GM18867 (cell line): ENCODE results near the gene ZFHX3.

Source experiments
- ATAC-seq: cut with Tn5 transposase; IDR thresholded peaks from one replicate; pipeline ENCODE4 v1.9.1; 2021; ENCODE audit warnings: mild to moderate bottlenecking, moderate library complexity; ENCODE audit not compliant: unreplicated experiment

The ZFHX3 gene

DNA sequence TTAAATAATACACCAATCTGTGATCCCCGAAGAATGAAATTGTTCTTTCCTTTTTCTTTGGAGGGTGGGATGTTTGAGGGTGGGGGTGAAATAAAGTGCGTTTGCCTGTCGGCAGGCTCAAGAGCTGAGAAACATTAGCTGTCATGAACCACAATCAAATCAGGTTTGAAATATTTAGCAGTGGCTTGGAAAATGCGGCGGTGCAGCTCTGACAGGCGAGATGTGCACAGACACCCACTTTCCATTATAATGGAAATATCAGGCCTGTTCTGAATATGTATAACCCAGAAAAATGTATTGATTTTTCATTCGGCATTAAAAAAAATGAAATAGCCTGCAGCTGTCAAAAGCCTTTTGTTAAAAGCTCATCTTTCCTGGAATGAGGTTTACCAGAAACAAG lies 212.8 kb downstream of the ZFHX3 start:
- ATAC-seq, result no peak

DNA sequence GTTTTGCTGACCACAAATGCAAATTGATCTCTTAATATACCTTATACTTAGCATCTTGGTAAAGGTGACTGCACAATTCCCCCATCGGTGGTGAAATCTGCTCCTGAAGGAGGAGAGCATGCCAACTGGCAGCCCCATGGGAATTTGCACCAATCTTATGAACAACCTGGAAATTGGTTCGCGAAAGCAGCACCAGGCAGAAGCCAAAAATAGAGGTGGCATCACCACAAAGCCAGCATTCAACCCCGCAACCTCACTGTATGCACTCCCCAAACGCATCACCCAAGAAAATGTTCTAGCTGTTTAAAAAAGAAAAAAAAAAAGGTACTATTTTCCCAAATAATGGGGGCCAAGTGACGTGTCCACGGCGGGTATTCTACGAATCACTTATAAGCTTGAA lies 213.4 kb downstream of the ZFHX3 start:
- no peak for ATAC-seq

DNA sequence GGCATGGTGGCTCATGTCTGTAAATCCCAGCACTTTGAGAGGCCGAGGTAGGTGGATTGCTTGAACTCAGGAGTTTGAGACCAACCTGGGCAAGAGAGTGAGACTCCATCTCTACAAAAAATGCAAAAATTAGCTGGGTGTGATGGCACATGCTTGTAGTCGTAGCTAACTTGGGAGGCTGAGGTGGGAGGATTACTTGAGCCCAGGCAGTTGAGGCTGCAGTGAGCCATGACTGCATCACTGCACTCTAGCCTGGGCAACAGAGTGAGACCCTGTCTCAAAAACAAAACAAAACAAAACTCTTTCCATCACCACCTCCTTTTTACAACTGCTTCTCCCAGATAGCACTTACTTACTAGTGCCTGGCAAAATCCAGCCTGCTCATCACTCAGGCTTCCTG lies 214.0 kb downstream of the ZFHX3 start:
- ATAC-seq, result no peak

DNA sequence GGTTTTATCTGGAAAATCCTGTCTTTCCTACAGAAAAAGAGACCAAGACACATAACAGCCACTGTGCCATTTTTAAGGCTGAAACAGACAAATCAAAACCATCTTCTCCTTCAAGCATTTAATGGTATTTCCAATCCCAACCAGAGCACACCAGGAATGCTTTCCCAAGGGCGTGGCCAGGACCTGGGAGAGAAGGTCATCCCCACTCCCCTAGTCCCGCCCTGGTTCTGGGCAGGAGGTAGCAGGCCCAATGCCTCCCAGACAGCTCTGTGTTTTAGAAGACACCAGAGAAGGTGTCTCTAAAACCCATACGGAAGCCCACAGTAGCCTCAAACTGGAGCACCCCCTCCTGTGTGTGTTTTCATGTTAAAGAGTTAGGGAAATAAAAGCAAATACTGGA lies 214.4 kb downstream of the ZFHX3 start:
- no peak for ATAC-seq

DNA sequence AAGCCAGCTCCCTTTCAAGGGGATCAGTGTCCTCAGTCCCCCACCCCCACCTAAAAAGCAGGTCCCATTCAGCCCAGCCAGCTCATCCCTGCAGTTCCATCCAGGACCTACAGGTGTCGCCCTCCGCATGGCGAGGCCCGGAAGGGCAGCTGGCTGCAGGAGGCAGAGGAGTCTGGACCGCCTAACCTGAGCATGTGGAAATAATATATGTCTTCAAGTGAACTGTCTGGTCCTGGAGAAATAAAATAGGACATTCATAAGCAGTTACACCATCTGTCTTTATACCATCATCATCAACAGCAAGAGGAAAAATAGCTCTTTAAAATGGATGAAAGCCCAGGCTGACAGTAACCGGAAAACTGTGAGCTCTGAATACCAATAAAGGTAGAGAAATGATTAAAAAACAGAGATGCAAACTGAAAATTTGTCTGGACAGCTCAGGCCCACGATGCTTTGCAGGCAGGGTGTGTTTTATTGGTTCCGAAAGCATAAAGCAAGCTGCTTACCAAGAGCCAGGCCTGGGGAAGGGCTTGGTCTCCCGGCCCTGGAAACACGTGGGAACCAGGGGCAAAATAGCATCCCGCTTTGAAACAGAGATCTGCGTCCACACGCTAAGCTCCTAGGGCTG lies 215.2 kb downstream of the ZFHX3 start:
- peak; percentile 67 for ATAC-seq

DNA sequence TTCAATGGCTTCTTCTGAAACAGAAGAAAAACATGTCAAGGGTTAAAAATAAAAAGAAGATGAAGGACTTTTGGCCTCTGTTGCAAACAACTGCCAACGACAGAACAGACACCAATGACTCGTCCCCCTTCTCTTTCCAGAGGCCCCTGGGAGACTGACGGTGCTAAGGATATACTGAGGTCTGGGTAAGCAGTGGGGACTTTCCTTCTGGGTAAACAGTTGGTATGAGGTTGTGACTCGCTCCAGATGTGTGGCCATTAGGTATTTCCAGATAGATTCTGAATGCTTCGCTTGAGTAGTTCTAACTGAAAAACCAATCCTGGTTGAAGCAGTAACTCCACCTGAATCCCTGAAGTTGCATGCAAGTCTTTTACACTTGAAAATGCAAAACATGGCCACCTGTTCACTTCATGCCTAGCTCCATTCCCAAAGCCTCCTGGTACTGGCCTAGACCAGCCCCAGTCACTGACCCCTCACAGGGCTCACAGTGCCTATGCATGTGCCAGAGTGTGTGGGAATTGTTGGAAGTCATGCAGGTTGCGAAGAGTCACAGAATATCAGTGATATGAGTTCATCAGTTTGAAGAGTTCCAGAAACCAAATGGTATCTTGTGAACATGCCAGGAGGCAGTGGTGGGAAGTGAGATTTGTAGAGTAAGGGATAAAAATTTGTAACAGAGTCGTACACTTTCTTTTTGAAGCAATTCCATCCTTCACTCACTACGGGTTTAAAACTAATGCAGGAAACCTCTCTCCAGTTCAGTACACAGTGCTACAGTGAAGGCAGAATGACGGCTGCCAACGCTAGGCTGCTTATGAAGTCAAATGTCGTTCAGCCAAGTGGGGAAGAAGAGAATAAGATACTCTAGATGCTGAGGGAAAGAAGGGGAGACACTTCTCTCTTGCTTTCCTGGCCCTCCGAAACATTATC lies 217.8 kb downstream of the ZFHX3 start:
- no peak for ATAC-seq

DNA sequence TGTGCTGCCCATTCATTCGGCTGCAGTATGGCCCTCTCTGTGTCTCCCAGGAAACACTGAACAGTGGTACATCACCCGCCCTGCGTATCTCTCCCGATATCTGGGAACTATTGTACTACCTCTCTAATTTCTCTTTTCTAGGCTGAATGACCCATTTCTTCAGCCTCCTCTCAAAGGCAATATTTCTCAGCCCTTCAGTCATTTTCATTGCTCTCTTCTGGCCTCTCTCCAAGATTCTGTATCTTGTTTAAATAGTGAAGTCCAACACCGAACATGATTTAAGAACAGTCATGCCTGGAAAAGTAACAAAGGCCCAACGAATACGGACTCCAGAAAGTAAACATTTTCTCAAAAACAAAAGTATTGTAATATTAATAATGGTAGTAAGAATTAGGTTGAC lies 220.1 kb downstream of the ZFHX3 start:
- ATAC-seq, result no peak

DNA sequence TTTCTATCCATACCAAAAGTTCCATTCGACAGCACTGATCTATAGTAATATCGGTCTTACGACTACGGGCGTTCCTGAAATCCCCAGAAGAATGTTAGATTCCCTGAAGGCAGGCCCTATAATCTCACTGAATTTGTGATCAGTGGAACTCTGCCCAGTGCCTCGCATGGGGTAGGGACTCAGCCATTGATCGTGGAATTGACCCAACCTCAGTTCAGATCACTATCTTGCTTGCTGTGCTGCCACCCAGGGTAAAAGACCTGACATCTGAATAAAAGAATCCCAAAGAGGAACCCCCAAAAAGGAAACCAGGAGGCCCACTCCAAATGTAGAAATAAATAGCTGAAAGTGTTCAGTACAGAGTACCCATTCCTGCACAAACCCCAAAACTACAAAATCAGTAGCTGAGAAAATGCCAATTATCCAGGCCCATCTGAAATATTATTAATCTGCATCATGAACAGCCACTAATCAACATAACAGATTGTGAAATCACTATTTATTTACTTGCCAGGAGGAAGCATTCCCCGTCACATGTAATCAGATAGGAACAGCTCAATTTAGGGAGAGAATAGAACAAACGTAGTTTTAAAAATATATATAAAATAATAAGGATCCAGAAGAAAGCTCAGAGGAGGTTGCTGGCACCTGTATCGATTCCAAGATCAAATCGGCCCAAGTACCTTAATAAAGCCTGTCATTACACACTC lies 221.9 kb downstream of the ZFHX3 start:
- ATAC-seq, result no peak

DNA sequence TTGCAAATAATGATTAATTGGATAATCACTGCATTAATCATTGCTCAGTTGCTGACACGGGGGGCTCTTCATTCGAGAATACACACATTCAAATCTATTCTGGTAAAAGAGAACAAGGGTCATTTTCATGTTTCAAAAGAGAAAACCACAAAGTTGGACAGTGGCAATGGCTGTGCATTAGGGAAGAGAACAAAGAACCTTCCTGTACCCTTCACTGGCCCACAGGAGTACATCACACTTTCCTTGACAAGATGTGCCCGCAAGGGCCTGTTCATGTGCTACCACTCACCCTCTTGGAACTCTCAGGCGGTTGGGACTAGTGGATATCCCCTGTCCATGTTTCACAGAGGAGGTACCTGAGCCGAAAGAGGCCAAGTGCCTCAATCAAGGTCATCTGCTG lies 223.2 kb downstream of the ZFHX3 start:
- ATAC-seq, result no peak

DNA sequence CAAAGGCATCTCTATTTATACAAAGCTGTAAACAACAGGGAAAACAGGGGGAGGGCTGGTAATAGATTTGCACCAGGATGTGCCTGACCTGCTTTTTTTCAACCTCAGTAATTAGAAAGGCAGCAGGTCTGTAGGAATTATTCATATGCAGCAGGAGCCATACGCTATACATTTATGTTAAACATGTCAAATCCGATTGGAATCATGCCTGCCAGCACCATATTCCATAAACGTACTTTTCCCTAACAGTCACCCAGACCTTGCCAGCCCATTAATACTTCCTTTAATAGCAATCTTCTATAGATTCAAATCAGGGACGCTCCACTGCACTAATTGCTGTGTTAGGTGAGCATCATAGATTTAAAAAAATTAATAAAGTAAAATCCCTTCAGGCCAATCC lies 223.9 kb downstream of the ZFHX3 start:
- ATAC-seq, result no peak

DNA sequence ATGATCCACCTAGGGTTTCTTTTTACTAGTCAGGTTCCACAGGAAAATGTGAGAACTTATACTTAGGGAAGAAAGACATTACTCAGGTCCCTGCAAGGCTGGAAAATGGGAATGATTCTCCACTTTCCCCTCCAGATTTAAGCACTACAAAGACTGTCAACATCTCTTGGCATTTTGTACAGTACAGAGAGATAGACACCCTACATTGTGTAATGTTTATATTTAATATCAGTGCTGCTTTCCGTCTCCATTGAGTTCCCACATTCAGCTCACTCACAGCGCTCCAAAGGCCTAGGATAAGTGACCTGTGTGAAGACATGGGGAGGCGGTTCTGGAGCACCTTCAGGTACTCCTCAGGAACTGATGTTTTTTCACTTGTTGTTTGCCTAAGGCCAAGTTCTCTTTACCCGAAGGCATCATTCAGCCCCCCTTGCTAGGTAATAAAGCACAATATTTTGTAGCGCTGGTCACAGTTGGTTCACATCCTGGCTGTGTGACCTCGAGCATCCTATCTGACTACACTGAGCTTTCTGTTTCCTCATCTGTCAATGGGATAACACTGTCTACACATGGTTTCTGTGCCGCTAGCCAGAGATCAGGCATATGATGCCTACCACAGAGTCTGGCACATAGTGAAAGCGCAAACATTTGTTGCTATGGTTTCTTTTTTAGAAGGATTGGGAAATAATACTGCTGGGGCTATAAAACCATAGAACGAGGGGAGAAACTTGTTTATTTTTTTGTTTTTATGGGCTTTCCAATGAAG lies 226.6 kb downstream of the ZFHX3 start:
- no peak for ATAC-seq

DNA sequence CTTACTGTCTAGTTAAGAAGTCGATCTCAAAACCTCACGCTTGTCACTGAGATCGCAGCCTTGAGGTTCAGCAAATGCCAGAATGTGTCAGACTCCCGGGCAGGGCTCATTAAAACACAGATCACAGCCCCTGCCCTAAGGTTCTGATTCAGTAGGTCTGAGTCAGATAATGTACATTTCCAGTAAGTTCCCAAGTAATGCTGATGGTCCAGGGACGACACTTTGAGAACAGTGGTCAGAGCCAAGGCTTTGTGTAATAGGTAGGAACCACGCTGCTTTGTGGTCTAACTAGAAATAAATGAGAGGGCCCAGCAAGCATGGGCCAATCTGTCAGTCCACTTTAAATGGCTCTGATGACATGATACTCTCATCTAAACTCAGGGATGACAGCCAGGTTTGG lies 228.6 kb downstream of the ZFHX3 start:
- ATAC-seq, result no peak

DNA sequence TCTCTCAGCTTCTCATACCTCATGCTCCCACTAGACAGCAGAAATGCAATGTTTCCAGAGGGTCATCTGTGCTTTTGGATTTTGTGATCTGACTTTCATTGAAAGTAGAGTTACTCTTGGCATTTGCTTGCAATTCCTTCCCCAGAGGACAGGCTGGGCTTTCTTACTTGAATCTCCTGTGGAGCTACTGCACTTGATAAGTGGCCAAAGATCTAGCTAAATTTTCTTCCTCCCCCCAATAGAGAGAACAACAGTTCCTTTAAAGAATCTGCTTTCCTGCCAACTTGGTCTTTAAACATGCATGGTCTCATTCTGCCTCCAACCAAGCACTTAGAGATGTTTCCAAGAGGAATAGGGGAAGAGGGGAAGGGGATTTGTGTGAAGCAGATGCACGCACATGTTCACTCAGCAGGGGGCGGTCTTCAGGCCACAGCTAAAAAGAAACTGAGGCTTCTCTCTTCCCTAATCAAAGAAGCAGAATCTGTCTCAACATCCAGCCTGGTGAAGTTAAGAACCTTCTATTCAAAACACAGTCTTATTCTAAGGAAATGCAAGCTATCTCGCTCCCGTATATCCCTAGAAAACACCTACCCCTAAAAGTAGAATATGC lies 229.6 kb downstream of the ZFHX3 start:
- ATAC-seq, result no peak

DNA sequence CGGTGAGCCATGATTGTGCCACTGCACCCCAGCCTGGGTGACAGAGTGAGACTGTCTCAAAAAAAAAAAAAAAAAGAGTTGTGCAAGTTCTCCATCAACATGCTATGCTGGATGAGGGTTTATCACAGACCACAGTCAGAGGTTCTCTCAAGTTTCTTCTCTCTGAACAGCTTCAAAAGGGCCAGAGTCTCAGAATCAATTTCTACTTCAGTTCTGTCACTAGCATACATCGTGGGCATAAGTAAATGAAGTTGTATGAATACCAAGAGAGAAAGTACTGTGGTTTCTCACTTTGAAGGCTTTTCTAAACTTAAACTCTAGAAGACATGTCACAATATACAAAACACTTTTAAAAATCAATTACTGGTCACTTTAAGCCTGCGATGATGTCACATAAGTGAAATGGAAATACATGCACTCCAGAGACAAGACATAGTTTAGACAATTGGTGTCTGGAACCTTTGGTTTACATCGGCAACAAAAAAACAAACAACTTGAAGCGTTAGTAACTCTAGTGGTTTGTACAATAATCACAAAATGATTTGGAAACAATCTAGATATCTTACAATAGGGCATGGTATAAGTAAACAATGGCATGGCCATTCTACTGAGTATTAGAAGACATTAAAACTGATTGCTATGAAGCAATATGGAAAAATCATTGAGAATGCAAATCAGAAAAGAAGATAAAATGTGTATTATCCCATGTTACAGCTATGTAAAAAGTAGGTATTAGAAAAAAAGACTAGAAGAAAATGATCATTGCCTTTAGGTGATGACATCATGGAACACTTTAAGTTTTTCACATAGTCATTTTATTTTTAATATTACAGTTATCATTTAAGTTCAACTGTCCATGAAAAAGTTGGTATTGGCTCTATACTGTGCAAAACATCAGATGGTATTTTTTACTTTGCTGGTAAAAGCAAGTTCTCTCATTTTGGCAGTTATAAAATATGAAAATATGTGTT lies 232.3 kb downstream of the ZFHX3 start:
- peak; percentile 95 for ATAC-seq

DNA sequence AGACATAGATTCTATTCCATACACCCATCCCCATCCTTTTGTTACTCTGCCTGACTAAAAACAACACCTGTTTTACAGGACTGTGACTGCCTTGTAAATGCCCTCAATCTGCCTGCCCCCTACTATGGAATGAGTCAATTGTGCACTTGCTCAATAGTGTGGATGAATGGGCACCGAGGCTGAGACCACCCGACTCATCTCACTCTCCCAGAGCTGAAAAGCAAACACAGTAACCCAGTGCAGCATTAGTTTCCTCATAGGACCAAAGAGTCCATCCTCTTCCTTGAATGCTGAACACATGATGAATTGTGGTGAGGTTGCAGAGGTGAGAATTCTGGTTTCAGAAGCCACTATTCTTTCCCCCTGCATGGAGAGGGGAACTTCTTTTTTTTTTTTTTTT lies 233.7 kb downstream of the ZFHX3 start:
- no peak for ATAC-seq

DNA sequence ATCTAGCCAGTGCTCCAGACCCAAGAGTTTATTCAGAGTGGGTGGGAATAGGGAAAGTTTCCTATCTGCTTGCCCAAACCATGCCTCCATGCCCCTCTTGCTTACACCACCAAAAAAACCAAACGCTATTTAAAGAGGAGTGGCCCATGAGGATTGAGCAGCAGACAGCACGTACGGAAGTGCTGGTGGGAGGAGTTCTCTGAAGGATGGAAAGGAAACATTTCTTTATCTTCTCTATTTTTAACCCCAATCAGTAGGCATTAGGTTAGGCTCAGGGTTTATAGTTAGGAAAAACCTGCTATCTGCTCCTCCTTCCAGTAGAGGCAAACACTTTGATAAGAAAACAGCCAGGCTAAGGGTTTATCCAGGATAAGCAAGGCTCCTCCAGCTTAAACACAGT lies 235.3 kb downstream of the ZFHX3 start:
- no peak for ATAC-seq

DNA sequence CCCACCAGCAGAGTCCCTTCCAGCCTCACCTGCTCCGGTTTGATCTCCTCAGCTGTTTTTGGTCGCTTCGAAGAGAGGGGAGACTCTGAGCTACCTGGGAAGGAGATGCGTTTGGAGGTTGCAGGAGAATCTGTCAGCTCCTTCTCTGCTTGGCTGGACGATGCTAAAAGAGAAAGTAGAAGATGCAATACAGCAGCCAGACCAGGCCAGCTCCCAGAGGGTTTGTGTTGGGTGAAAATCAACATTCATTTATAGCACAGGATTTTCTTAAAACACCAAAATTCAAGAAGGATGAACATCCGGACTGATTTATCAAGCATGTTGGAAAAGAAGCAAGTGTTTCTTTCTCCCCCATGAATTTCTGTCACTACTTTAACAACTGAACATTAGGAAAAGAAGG lies 236.1 kb downstream of the ZFHX3 start:
- no peak for ATAC-seq

DNA sequence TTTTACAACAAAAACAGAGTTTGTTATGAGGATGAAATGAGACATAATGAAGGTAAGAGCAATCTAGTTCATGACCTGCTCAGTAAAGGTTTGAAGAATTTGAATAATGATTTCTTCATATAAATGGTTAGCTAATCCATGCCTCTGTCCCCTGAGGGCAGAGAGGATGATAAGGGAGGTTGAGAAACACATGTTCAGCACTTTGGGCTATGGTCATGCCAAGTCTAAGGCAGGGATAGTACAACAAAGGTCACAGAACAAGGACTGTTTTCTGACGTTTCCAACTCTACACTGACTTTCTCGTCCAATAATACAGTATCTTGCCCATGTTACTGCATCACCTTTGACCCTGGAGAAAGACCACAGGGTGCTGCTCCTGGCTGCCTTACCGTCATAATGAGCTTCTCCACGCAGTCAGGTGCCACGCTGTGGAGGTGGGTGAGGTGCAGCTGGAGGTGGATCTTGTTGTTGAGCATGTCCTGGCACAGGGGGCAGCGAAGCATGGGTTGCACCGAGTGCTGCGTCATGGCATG lies 236.7 kb downstream of the ZFHX3 start:
- no peak for ATAC-seq

DNA sequence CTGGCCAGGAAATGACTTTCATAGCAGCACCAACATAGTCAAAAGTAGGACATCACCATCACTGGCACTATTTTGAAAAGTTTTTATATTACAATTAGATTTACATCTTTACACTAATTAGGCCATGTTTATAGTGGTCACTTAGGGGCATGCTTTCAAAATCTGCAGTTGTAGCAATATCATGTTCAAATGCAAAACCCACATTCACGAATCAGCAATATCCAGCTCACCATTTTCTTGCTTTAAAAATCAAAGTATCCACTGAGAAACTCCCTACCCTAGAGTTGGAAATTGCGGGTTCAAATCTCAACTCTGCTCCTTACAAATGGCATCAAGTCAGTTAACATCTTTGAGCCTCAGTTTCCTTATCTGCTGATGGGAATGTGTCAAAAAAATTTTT lies 237.4 kb downstream of the ZFHX3 start:
- ATAC-seq, result no peak
